ENCODE measurements around the gene YIPF1.

DNA sequence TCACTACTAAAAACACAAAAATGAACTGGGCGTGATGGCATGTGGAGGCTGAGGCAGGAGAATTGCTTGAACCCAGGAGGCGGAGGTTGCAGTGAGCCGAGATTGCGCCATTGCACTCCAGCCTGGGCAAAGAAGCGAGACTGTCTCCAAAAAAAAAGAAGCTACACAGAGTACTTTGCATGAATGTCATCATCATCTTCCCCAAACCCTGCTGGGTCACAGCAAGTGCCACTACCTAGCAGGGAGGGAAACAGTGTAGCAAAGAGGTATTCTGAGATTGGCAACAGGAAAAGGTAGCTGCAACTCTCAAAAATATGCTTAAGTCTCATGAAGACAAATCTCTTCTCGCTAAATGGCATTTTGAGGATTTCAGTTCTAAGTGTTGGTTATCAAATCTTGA, 64.3 kb downstream of the YIPF1 start:
- TF ChIP-seq, protein P1, sequence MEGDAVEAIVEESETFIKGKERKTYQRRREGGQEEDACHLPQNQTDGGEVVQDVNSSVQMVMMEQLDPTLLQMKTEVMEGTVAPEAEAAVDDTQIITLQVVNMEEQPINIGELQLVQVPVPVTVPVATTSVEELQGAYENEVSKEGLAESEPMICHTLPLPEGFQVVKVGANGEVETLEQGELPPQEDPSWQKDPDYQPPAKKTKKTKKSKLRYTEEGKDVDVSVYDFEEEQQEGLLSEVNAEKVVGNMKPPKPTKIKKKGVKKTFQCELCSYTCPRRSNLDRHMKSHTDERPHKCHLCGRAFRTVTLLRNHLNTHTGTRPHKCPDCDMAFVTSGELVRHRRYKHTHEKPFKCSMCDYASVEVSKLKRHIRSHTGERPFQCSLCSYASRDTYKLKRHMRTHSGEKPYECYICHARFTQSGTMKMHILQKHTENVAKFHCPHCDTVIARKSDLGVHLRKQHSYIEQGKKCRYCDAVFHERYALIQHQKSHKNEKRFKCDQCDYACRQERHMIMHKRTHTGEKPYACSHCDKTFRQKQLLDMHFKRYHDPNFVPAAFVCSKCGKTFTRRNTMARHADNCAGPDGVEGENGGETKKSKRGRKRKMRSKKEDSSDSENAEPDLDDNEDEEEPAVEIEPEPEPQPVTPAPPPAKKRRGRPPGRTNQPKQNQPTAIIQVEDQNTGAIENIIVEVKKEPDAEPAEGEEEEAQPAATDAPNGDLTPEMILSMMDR (IDR thresholded peaks at IDR 0.05), result no peak
- no peak for TF ChIP-seq POLR2AphosphoS5 (IDR thresholded peaks at IDR 0.05)

Data from suprapubic skin (tissue), 3 donors.